Measurements from ENCODE around the gene KRT6B.
A peak's percentile ranks its signal among the peaks of the same experiment; 100 is the strongest.

KRT6B gene

GRCh38 chr12:52434081-52434733, 17.7 kb downstream of the KRT6B start, which contains the start of gene KRT75 (continued):
- TF ChIP-seq ZBTB44 (tag by site-specific recombination; IDR thresholded peaks at IDR 0.05) (no peak), WT1 (tag by site-specific recombination; IDR thresholded peaks at IDR 0.05) (no peak), PRDM1 (tag by site-specific recombination; IDR thresholded peaks at IDR 0.05) (no peak), ZNF677 (tag by site-specific recombination; IDR thresholded peaks at IDR 0.05) (no peak), ZNF521 (tag by site-specific recombination; IDR thresholded peaks at IDR 0.05) (no peak), ZNF280C (tag by site-specific recombination; IDR thresholded peaks at IDR 0.05) (no peak), ZIC2 (tag by site-specific recombination; IDR thresholded peaks at IDR 0.05) (no peak), ZNF404 (tag by site-specific recombination; IDR thresholded peaks at IDR 0.05) (no peak), GLIS1 (tag by site-specific recombination; IDR thresholded peaks at IDR 0.05) (no peak), ZNF561 (tag by site-specific recombination; IDR thresholded peaks at IDR 0.05; ENCODE audit: borderline replicate concordance) (no peak), CTCF (tag by site-specific recombination; IDR thresholded peaks at IDR 0.05) (no peak), AEBP2 (tag by site-specific recombination; IDR thresholded peaks at IDR 0.05; ENCODE audit: borderline replicate concordance) (no peak), ZFHX2 (tag by site-specific recombination; conservative IDR thresholded peaks at IDR 0.05) (peak; percentile 31; the same call in 1 of the 2 replicates), TRIM28 (IDR thresholded peaks at IDR 0.05; ENCODE audit: borderline replicate concordance, low read length) (no peak), ZNF112 (tag by site-specific recombination; IDR thresholded peaks at IDR 0.05) (no peak), ZFP3 (tag by site-specific recombination; IDR thresholded peaks at IDR 0.05; ENCODE audit: low read depth) (no peak), ZNF274 (IDR thresholded peaks at IDR 0.05; ENCODE audit: low read length) (no peak), ZNF274 (tag by site-specific recombination; IDR thresholded peaks at IDR 0.05; ENCODE audit: borderline replicate concordance) (no peak), ZSCAN18 (tag by site-specific recombination; IDR thresholded peaks at IDR 0.05) (no peak), ZNF292 (tag by site-specific recombination; IDR thresholded peaks at IDR 0.05; ENCODE audit: borderline replicate concordance, low read depth) (no peak), ZNF558 (tag by site-specific recombination; IDR thresholded peaks at IDR 0.05) (peak; percentile 59; the same call in 1 of the 2 replicates), ZNF138 (tag by site-specific recombination; IDR thresholded peaks at IDR 0.05; ENCODE audit: borderline replicate concordance) (no peak), ZXDB (tag by site-specific recombination; IDR thresholded peaks at IDR 0.05) (no peak), KLF9 (tag by site-specific recombination; IDR thresholded peaks at IDR 0.05; ENCODE audit: low read depth) (peak; percentile 58; the same call in 1 of the 2 replicates), ZNF621 (tag by site-specific recombination; IDR thresholded peaks at IDR 0.05) (no peak), ZNF175 (tag by site-specific recombination; IDR thresholded peaks at IDR 0.05) (no peak), SALL2 (tag by site-specific recombination; IDR thresholded peaks at IDR 0.05; ENCODE audit: borderline replicate concordance) (no peak), ZNF510 (tag by site-specific recombination; IDR thresholded peaks at IDR 0.05; ENCODE audit: insufficient replicate concordance) (no peak), ZNF221 (tag by site-specific recombination; IDR thresholded peaks at IDR 0.05; ENCODE audit: borderline replicate concordance) (no peak), ZNF830 (tag by site-specific recombination; IDR thresholded peaks at IDR 0.05; ENCODE audit: low read depth) (no peak), ZNF530 (tag by site-specific recombination; IDR thresholded peaks at IDR 0.05; ENCODE audit: low read depth) (no peak), GLI2 (tag by site-specific recombination; IDR thresholded peaks at IDR 0.05; ENCODE audit: borderline replicate concordance, low read depth) (no peak)

All from HEK293 (cell line).